Nephron (organoid): ENCODE measurements around the gene GRK2.

Experiments
- H3K27ac Mint-ChIP-seq, 3 experiments: 2 replicates each; pipeline ENCODE4 v1.8.0; 2020; ENCODE audit warnings: mixed read lengths in 3 of 3, mild to moderate bottlenecking in 2 of 3, moderate library complexity in 1 of 3
- H3K27me3 Mint-ChIP-seq: 2 replicates; pipeline ENCODE4 v1.8.0; 2021; ENCODE audit warnings: low read depth, mild to moderate bottlenecking, moderate library complexity, mixed read lengths
- H3K36me3 Mint-ChIP-seq: 2 replicates; pipeline ENCODE4 v1.8.0; 2020; ENCODE audit warnings: low read depth, mixed read lengths
- H3K4me1 Mint-ChIP-seq: 2 replicates; pipeline ENCODE4 v1.8.0; 2020; ENCODE audit warnings: mixed read lengths
- H3K4me3 Mint-ChIP-seq, 3 experiments: 2 replicates each; pipeline ENCODE4 v1.8.0; 2020; ENCODE audit warnings: mild to moderate bottlenecking in 3 of 3, mixed read lengths in 3 of 3, moderate library complexity in 2 of 3
- H3K9me3 Mint-ChIP-seq: 2 replicates; pipeline ENCODE4 v1.8.0; 2020; ENCODE audit warnings: mixed read lengths
- CTCF ChIP-seq, 3 experiments: fragments of 200-600 bp; sonication (generic); IDR thresholded peaks; one replicate each; pipeline ENCODE4 v1.5.0; 2021; ENCODE audit warnings: antibody characterized with exemption in 3 of 3; ENCODE audit not compliant: unreplicated experiment in 3 of 3

GRK2 gene

GRCh38 chr11:67295846-67296245 lies 29.6 kb downstream of the GRK2 start:
- H3K9me3 Mint-ChIP-seq: peaks cover 18% of the 10 kb centered on the region
- no peak overlapping the region for H3K4me3 Mint-ChIP-seq
- no peak overlapping the region for H3K27ac Mint-ChIP-seq
- TF ChIP-seq CTCF (IDR thresholded peaks at IDR 0.05; ENCODE audit: unreplicated experiment in 3 of 3): no peak
- H3K4me1 Mint-ChIP-seq: no peaks in the 10 kb centered on the region
- peaks cover 67% of the 10 kb centered on the region for H3K36me3 Mint-ChIP-seq
- H3K27me3 Mint-ChIP-seq: no peaks in the 10 kb centered on the region

- peaks cover 18% of the 10 kb centered on the region for H3K9me3 Mint-ChIP-seq
- H3K27me3 Mint-ChIP-seq: peaks cover 4% of the 10 kb centered on the region
- H3K4me3 Mint-ChIP-seq: no peak overlapping the region
- H3K36me3 Mint-ChIP-seq: peaks cover 51% of the 10 kb centered on the region
- H3K4me1 Mint-ChIP-seq: peaks cover 5% of the 10 kb centered on the region
- TF ChIP-seq CTCF (IDR thresholded peaks at IDR 0.05; ENCODE audit: unreplicated experiment in 3 of 3): no peak
- no peak overlapping the region for H3K27ac Mint-ChIP-seq
These were observed 32.5 kb downstream of the GRK2 start for GRCh38 chr11:67298786-67299185.

- no peak for TF ChIP-seq CTCF (IDR thresholded peaks at IDR 0.05; ENCODE audit: unreplicated experiment in 3 of 3)
- H3K36me3 Mint-ChIP-seq: peaks cover 45% of the 10 kb centered on the region
- H3K27me3 Mint-ChIP-seq: peaks cover 4% of the 10 kb centered on the region
- H3K9me3 Mint-ChIP-seq: peaks cover 18% of the 10 kb centered on the region
- H3K27ac Mint-ChIP-seq: no peak overlapping the region
- peaks cover 5% of the 10 kb centered on the region for H3K4me1 Mint-ChIP-seq
- H3K4me3 Mint-ChIP-seq: no peak overlapping the region
These were observed 33.4 kb downstream of the GRK2 start for GRCh38 chr11:67299471-67300191.

GRCh38 chr11:67300256-67300755 lies 34.0 kb downstream of the GRK2 start:
- Mint-ChIP-seq H3K27me3 (peaks cover 4% of the 10 kb centered on the region), H3K9me3 (peaks cover 18% of the 10 kb centered on the region), H3K4me3 (peak overlapping the region in 1 of 3 experiments; percentile 19), H3K36me3 (peaks cover 38% of the 10 kb centered on the region), H3K4me1 (peaks cover 5% of the 10 kb centered on the region), H3K27ac (no peak overlapping the region)
- no peak for TF ChIP-seq CTCF (IDR thresholded peaks at IDR 0.05; ENCODE audit: unreplicated experiment in 3 of 3)

GRCh38 chr11:67300756-67301312 lies 34.6 kb downstream of the GRK2 start:
- no peak for TF ChIP-seq CTCF (IDR thresholded peaks at IDR 0.05; ENCODE audit: unreplicated experiment in 3 of 3)
- H3K4me3 Mint-ChIP-seq: no peak overlapping the region
- H3K27ac Mint-ChIP-seq: no peak overlapping the region
- peaks cover 33% of the 10 kb centered on the region for H3K36me3 Mint-ChIP-seq
- H3K4me1 Mint-ChIP-seq: peaks cover 5% of the 10 kb centered on the region
- H3K9me3 Mint-ChIP-seq: peaks cover 16% of the 10 kb centered on the region
- peaks cover 4% of the 10 kb centered on the region for H3K27me3 Mint-ChIP-seq
